K562 (cell line): ENCODE measurements around the gene URB2. TPM values are rescaled to one million over a fixed set of nuclear protein-coding genes. Genes with fewer than 3 reads are reported as not detected.

ENCODE experiments used
- ATAC-seq: fragments of 200-7000 bp; cut with Tn5 transposase; 3 replicates; pipeline ENCODE4 v1.9.1; 2020; ENCODE audit warnings: moderate library complexity
- BruUV-seq: library from RNA; stranded (reverse); fragments of 400-500 nt; replicated peaks from 2 replicates; lab custom pipeline; 2021; lab: Mats Ljungman, UMichigan
- CTCF ChIA-PET: fragments of 300-600 bp; formaldehyde crosslinking; extraction: SDS; loops from one replicate; lab custom pipeline; 2021; ENCODE audit warnings: low intra/inter-chr PET ratio; lab: Yijun Ruan, JAX
- POLR2A ChIA-PET: fragments of 300-600, 350-650 bp; sonication (Branson Sonifier 250); formaldehyde crosslinking; extraction: SDS; loops from one replicate; lab custom pipeline; 2021; ENCODE audit warnings: antibody characterized with exemption, inconsistent platforms; lab: Yijun Ruan, JAX
- DNase-seq, 4 experiments: peaks; one replicate each; pipeline versions ENCODE4 v3.0.0 to v3.0.0-alpha.2; 2011 to 2018; ENCODE audit warnings: low spot score in 3 of 4, mixed read lengths in 3 of 4; ENCODE audit errors: extremely low read depth in 1 of 4
- FAIRE-seq: peaks from 2 replicates; lab custom pipeline; 2011; peaks lifted over from hg19 to GRCh38; lab: Jason Lieb, UNC
- H2AFZ ChIP-seq: 2 replicates; pipeline ENCODE4 v1.6.0; 2011; ENCODE audit warnings: low read depth, low read length, control low read depth, inconsistent platforms
- H3K27ac ChIP-seq: fragments of 200-600 bp; 3 replicates; pipeline ENCODE4 v1.8.0; 2011; ENCODE audit warnings: low read depth, mild to moderate bottlenecking, control low read depth, inconsistent platforms, low read length, moderate library complexity, mixed read lengths; ENCODE audit errors: extremely low read depth
- H3K27me3 ChIP-seq, 2 experiments: fragments of 300-600 bp in 1 of 2; 2 replicates in 1 of 2; 3 replicates in 1 of 2; pipeline versions ENCODE4 v1.6.0 to v1.8.0; 2011; ENCODE audit warnings: inconsistent platforms in 2 of 2, low read length in 2 of 2, mild to moderate bottlenecking in 1 of 2, mixed read lengths in 1 of 2, moderate library complexity in 1 of 2; ENCODE audit not compliant: control insufficient read depth in 2 of 2, insufficient read depth in 2 of 2
- H3K36me3 ChIP-seq: fragments of 300-600 bp; 3 replicates; pipeline ENCODE4 v1.8.0; 2011; ENCODE audit warnings: mild to moderate bottlenecking, low read length, inconsistent platforms; ENCODE audit not compliant: control insufficient read depth, insufficient read depth
- H3K4me1 ChIP-seq, 2 experiments: fragments of 200-600 bp in 1 of 2; replicated peaks in 1 of 2; 2 replicates in 1 of 2; 3 replicates in 1 of 2; pipeline versions ENCODE4 v1.5.1 to v1.8.0; 2011; ENCODE audit warnings: inconsistent platforms in 2 of 2, low read length in 2 of 2, mild to moderate bottlenecking in 1 of 2, mixed read lengths in 1 of 2, moderate library complexity in 1 of 2; ENCODE audit not compliant: control insufficient read depth in 2 of 2, insufficient read depth in 2 of 2
- H3K4me2 ChIP-seq: 2 replicates; pipeline ENCODE4 v1.6.1; 2011; ENCODE audit warnings: low read length, control low read depth, inconsistent platforms, mixed read lengths; ENCODE audit not compliant: insufficient read depth
- H3K4me3 ChIP-seq: fragments of 200-600 bp; sonication (generic), shearing (Covaris generic); 2 replicates; pipeline ENCODE4 v1.5.1; 2016; ENCODE audit warnings: control low read depth, inconsistent platforms
- H3K79me2 ChIP-seq: fragments of 200-600 bp; 3 replicates; pipeline ENCODE4 v1.8.0; 2011; ENCODE audit warnings: low read length, inconsistent platforms; ENCODE audit not compliant: control insufficient read depth, insufficient read depth
- H3K9ac ChIP-seq, 2 experiments: 2 replicates each; pipeline versions ENCODE4 v1.6.0 to v1.6.1; 2011; ENCODE audit warnings: low read depth in 2 of 2, low read length in 2 of 2, control low read depth in 1 of 2, inconsistent platforms in 1 of 2, mild to moderate bottlenecking in 1 of 2, mixed read lengths in 1 of 2; ENCODE audit not compliant: insufficient read depth in 1 of 2
- H3K9me1 ChIP-seq: one replicate; pipeline ENCODE4 v1.6.0; 2011; ENCODE audit warnings: inconsistent platforms, mild to moderate bottlenecking, low read length, moderate library complexity; ENCODE audit not compliant: control insufficient read depth, insufficient read depth
- H3K9me3 ChIP-seq: replicated peaks from 2 replicates; pipeline ENCODE4 v1.5.1; 2011; ENCODE audit warnings: low read depth, low read length, inconsistent platforms; ENCODE audit not compliant: control insufficient read depth, insufficient read depth
- H4K20me1 ChIP-seq: replicated peaks from 2 replicates; pipeline ENCODE4 v1.6.1; 2011; ENCODE audit warnings: low read length, inconsistent platforms, mixed read lengths; ENCODE audit not compliant: control insufficient read depth, insufficient read depth
- C11orf30 ChIP-seq: fragments of 450-650 bp; IDR thresholded peaks from 2 replicates; pipeline ENCODE4 v1.6.1; 2016; ENCODE audit warnings: low read depth, mild to moderate bottlenecking
- HOMEZ ChIP-seq: fragments of 250-450 bp; sonication (Bioruptor Pico); IDR thresholded peaks from 2 replicates; pipeline ENCODE4 v1.4.0; 2020; ENCODE audit warnings: mild to moderate bottlenecking, moderate library complexity
- NFE2L1 ChIP-seq: fragments of 450-650 bp; IDR thresholded peaks from 2 replicates; pipeline ENCODE4 v1.6.1; 2016; ENCODE audit warnings: missing genetic modification characterization, low read depth, mild to moderate bottlenecking, missing compliant biosample characterization, moderate library complexity, borderline replicate concordance
- NFRKB ChIP-seq: fragments of 450-650 bp; IDR thresholded peaks from 2 replicates; pipeline ENCODE4 v1.6.1; 2016; ENCODE audit warnings: low read depth
- NR0B1 ChIP-seq: fragments of 450-650 bp; IDR thresholded peaks from one replicate; pipeline ENCODE4 v1.6.1; 2018; ENCODE audit warnings: mild to moderate bottlenecking, moderate library complexity; ENCODE audit not compliant: partially characterized antibody
- RAD51 ChIP-seq: fragments of 450-650 bp; IDR thresholded peaks from 2 replicates; pipeline ENCODE4 v1.7.1; 2016; ENCODE audit warnings: low read depth, mild to moderate bottlenecking, borderline replicate concordance
- RHOXF2B ChIP-seq: fragments of 250-450 bp; sonication (Bioruptor Pico); conservative IDR thresholded peaks from 2 replicates; pipeline ENCODE4 v1.5.1; 2021
- TAF15 ChIP-seq: fragments of 200-400 bp; formaldehyde crosslinking; IDR thresholded peaks from 2 replicates; pipeline ENCODE4 v1.6.1; 2017; ENCODE audit warnings: mild to moderate bottlenecking, low read depth, low read length, moderate library complexity
- TCF3 ChIP-seq: sonication (generic); formaldehyde crosslinking; IDR thresholded peaks from 2 replicates; pipeline ENCODE4 v1.4.0; 2020; ENCODE audit warnings: mild to moderate bottlenecking, missing genetic modification reagents
- THRAP3 ChIP-seq: fragments of 450-650 bp; IDR thresholded peaks from 2 replicates; pipeline ENCODE4 v1.6.1; 2016; ENCODE audit warnings: mild to moderate bottlenecking, inconsistent platforms, borderline replicate concordance
- ZNF134 ChIP-seq: fragments of 250-450 bp; sonication (Bioruptor Pico); conservative IDR thresholded peaks from 2 replicates; pipeline ENCODE4 v1.4.0; 2020
- WGBS: fragments of 100-300 bp; shearing (Covaris generic); methylation state at CpG from one replicate; pipeline ENCODE4 v1.1.6; 2016; ENCODE audit warnings: low coverage, mixed read lengths; ENCODE audit not compliant: insufficient coverage; ENCODE audit errors: missing lambda C conversion rate; 5-methylcytosine and 5-hydroxymethylcytosine counted together
- in situ Hi-C: fragments of 300-500 bp; cut with MboI; formaldehyde crosslinking; loops from 4 replicates; pipeline ENCODE4 v1.15.0; 2018; ENCODE audit warnings: inconsistent platforms, mixed read lengths
- intact Hi-C: fragments of 100-400 bp; cut with micrococcal nuclease; formaldehyde crosslinking; loops from 2 replicates; pipeline ENCODE4 v1.14.2; 2022
- polyA plus RNA-seq, 8 experiments: library from polyadenylated mRNA; depleted of rRNA in 4 of 8; stranded (reverse) in 5 of 8; unstranded in 3 of 8; fragments of >200 nt; fragmentation: Nextera tagmentation in 2 of 8; fragmentation: Illumina TruSeq in 1 of 8; extraction: Ambion mirVana in 2 of 8; extraction: Trizol in 1 of 8; gene quantifications; 2 replicates each; pipeline versions ENCODE4 v1.2.1 to v1.2.3, GENCODE V29; 2011 to 2014; ENCODE audit warnings: inconsistent platforms in 1 of 8, missing spikeins in 1 of 8
- total RNA-seq, 7 experiments: library from RNA; depleted of rRNA in 6 of 7; stranded (reverse); fragments of >200 nt in 6 of 7; fragmentation: Illumina TruSeq in 2 of 7; extraction: Trizol in 2 of 7; gene quantifications; 2 replicates each; pipeline versions ENCODE4 v1.2.1 to v1.2.3, GENCODE V29; 2011 to 2021; ENCODE audit warnings: low replicate concordance in 1 of 7
- TF ChIP-seq, protein P1 (sequence below): fragments of 450-650 bp; formaldehyde crosslinking; IDR thresholded peaks from 2 replicates; pipeline ENCODE4 v1.4.0; 2020; ENCODE audit warnings: mild to moderate bottlenecking, moderate library complexity
- TF ChIP-seq, protein P2 (sequence below): sonication (generic); formaldehyde crosslinking; IDR thresholded peaks from 2 replicates; pipeline ENCODE4 v1.5.0; 2020; ENCODE audit warnings: missing genetic modification reagents
- TF ChIP-seq, protein P3 (sequence below): fragments of 450-650 bp; formaldehyde crosslinking; IDR thresholded peaks from 2 replicates; pipeline ENCODE4 v1.4.0; 2022; ENCODE audit warnings: missing genetic modification characterization

The URB2 gene
- total and polyA plus RNA-seq, 9 of the 15 experiments (the other 6 are each of a cell fraction or from before 2014, with no cell fraction given), result 2.8 to 28.3 (median 19.0) TPM

DNA sequence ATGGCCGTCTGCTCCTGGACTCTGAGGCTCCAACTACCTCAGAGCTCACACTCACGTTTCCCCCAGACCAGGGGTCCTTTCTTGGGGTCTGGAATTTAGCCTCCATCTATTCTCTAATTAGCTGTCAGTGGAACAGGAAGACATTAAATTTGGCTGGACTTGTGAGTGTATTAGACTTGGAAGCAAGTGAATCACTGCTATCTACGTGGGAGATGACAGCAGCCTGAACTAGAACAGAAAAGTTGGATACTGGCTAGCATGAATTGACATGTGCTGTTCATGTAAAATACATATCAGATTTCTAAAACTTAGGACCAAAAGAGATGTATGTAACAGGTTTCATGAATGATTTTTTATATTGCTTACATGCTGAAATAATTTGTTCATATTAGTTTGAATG lies 28.2 kb upstream of the URB2 start:
- Histone ChIP-seq H3K27ac (no peak overlapping the region), H3K27me3 (no peaks in the 10 kb centered on the region), H3K9me1 (no peaks in the 10 kb centered on the region), H3K79me2 (peaks cover 13% of the 10 kb centered on the region; the same call in 1 of the 3 replicates), H3K4me2 (no peak overlapping the region), H3K4me1 (peaks cover 0 to 4% of the 10 kb centered on the region in 2 experiments; a peak in 1 of 5 replicates), H4K20me1 (no peaks in the 10 kb centered on the region; the same call in 1 of the 2 replicates), H3K4me3 (no peak overlapping the region), H3K9ac (no peak overlapping the region), H3K36me3 (peaks cover 64% of the 10 kb centered on the region), H3K9me3 (no peaks in the 10 kb centered on the region), H2AFZ (no peak overlapping the region)
- ATAC-seq (no peak), DNase-seq (no peak), FAIRE-seq (no peak)
- 69% methylated on average over 3 of the region's 3 CpGs for WGBS
- in situ Hi-C loops, result no loop called here
- POLR2A ChIA-PET, result interaction anchor here (1.1 to 2.6 kb wide), 2 partner anchors 10 to 19 kb away, joined by 4 to 7 read pairs; no protein-coding TSS in a partner anchor
- no TSS peak for BruUV-seq
- CTCF ChIA-PET, result no interaction called here
- intact Hi-C loops, result no loop called here
- TF ChIP-seq RHOXF2B, result no peak
- no peak for TF ChIP-seq ZNF134 (CRISPR knock-in tag)
- TF ChIP-seq, protein P1, sequence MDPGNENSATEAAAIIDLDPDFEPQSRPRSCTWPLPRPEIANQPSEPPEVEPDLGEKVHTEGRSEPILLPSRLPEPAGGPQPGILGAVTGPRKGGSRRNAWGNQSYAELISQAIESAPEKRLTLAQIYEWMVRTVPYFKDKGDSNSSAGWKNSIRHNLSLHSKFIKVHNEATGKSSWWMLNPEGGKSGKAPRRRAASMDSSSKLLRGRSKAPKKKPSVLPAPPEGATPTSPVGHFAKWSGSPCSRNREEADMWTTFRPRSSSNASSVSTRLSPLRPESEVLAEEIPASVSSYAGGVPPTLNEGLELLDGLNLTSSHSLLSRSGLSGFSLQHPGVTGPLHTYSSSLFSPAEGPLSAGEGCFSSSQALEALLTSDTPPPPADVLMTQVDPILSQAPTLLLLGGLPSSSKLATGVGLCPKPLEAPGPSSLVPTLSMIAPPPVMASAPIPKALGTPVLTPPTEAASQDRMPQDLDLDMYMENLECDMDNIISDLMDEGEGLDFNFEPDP (CRISPR knock-in tag), result no peak
- no peak for TF ChIP-seq TAF15
- no peak for TF ChIP-seq C11orf30
- TF ChIP-seq, protein P2, sequence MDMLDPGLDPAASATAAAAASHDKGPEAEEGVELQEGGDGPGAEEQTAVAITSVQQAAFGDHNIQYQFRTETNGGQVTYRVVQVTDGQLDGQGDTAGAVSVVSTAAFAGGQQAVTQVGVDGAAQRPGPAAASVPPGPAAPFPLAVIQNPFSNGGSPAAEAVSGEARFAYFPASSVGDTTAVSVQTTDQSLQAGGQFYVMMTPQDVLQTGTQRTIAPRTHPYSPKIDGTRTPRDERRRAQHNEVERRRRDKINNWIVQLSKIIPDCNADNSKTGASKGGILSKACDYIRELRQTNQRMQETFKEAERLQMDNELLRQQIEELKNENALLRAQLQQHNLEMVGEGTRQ (CRISPR knock-in tag), result no peak
- no peak for TF ChIP-seq NR0B1
- no peak for TF ChIP-seq RAD51
- TF ChIP-seq TCF3 (CRISPR knock-in tag), result no peak
- TF ChIP-seq THRAP3, result no peak
- TF ChIP-seq NFRKB, result no peak
- no peak for TF ChIP-seq NFE2L1 (tag)
- TF ChIP-seq HOMEZ (CRISPR knock-in tag), result no peak
- TF ChIP-seq, protein P3, sequence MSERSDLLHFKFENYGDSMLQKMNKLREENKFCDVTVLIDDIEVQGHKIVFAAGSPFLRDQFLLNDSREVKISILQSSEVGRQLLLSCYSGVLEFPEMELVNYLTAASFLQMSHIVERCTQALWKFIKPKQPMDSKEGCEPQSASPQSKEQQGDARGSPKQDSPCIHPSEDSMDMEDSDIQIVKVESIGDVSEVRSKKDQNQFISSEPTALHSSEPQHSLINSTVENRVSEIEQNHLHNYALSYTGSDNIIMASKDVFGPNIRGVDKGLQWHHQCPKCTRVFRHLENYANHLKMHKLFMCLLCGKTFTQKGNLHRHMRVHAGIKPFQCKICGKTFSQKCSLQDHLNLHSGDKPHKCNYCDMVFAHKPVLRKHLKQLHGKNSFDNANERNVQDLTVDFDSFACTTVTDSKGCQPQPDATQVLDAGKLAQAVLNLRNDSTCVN (CRISPR knock-in tag), result no peak
